PC-9 (cell line): ENCODE results near the gene HARBI1. TPM values are rescaled to one million over a fixed set of nuclear protein-coding genes. Genes with fewer than 3 reads are reported as not detected.

ENCODE experiments used
- BruUV-seq: library from RNA; stranded (reverse); fragments of 400-500 nt; replicated peaks from 2 replicates; lab custom pipeline; 2021; lab: Mats Ljungman, UMichigan
- CTCF ChIA-PET: fragments of 300-600 bp; sonication (Branson Sonifier 250); formaldehyde crosslinking; loops from one replicate; lab custom pipeline; 2022; ENCODE audit warnings: antibody characterized with exemption; lab: Charles Lee
- POLR2A ChIA-PET: fragments of 300-600 bp; sonication (Branson Sonifier 250); formaldehyde crosslinking; loops from one replicate; lab custom pipeline; 2022; ENCODE audit warnings: antibody characterized with exemption; ENCODE audit not compliant: unreplicated experiment; lab: Charles Lee
- DNase-seq, 2 experiments: peaks; one replicate each; pipeline versions ENCODE4 v3.0.0 to v3.0.0-alpha.2; 2015 to 2022; ENCODE audit warnings: mixed read lengths in 1 of 2
- H2AFZ ChIP-seq: fragments of 200-600 bp; sonication (generic); 2 replicates; pipeline ENCODE4 v1.8.1; 2017; ENCODE audit warnings: antibody characterized with exemption
- H3F3A ChIP-seq: fragments of 200-600 bp; sonication (generic); 2 replicates; pipeline ENCODE4 v1.8.1; 2017; ENCODE audit warnings: antibody characterized with exemption, mild to moderate bottlenecking, low read depth; ENCODE audit not compliant: insufficient read depth
- H3K27ac ChIP-seq: fragments of 200-600 bp; sonication (generic); 2 replicates; pipeline ENCODE4 v1.6.1; 2016; ENCODE audit warnings: mixed run types
- H3K27me3 ChIP-seq: fragments of 200-600 bp; sonication (generic); 2 replicates; pipeline ENCODE4 v1.6.1; 2016; ENCODE audit warnings: low read depth, mixed run types; ENCODE audit not compliant: insufficient read depth
- H3K36me3 ChIP-seq: fragments of 200-600 bp; sonication (generic); 2 replicates; pipeline ENCODE4 v1.6.1; 2016; ENCODE audit warnings: low read depth, mixed run types
- H3K4me1 ChIP-seq: fragments of 200-600 bp; sonication (generic); replicated peaks from 2 replicates; pipeline ENCODE4 v1.6.1; 2016; ENCODE audit warnings: mixed run types; ENCODE audit not compliant: insufficient read depth
- H3K4me2 ChIP-seq: fragments of 200-600 bp; sonication (generic); 2 replicates; pipeline ENCODE4 v1.6.1; 2017; ENCODE audit warnings: mixed run types
- H3K4me3 ChIP-seq: fragments of 200-600 bp; sonication (generic); 2 replicates; pipeline ENCODE4 v1.6.1; 2016; ENCODE audit warnings: mixed run types
- H3K79me2 ChIP-seq: fragments of 200-600 bp; sonication (generic); 2 replicates; pipeline ENCODE4 v1.6.1; 2017; ENCODE audit warnings: low read depth, mixed run types
- H3K9me2 ChIP-seq: fragments of 200-600 bp; sonication (generic); 2 replicates; pipeline ENCODE4 v1.8.1; 2017; ENCODE audit warnings: mild to moderate bottlenecking; ENCODE audit not compliant: insufficient read depth
- H3K9me3 ChIP-seq: fragments of 200-600 bp; sonication (generic); 2 replicates; pipeline ENCODE4 v1.8.1; 2016; ENCODE audit warnings: low read depth; ENCODE audit not compliant: insufficient read depth
- H4K20me1 ChIP-seq: fragments of 200-600 bp; sonication (generic); 2 replicates; pipeline ENCODE4 v1.8.1; 2017; ENCODE audit not compliant: insufficient read depth
- EZH2 ChIP-seq: fragments of 200-600 bp; sonication (generic); IDR thresholded peaks from 2 replicates; pipeline ENCODE4 v1.8.0; 2017; ENCODE audit warnings: antibody characterized with exemption, low read depth
- intact Hi-C: fragments of 100-400 bp; cut with micrococcal nuclease; formaldehyde crosslinking; loops from one replicate; pipeline ENCODE4 v1.10.0; 2022; ENCODE audit not compliant: unreplicated experiment
- total RNA-seq: library from RNA; stranded (reverse); gene quantifications from 2 replicates; pipeline ENCODE4 v1.2.3, GENCODE V29; 2021
- TF ChIP-seq, protein P1 (sequence below): fragments of 200-600 bp; sonication (generic); conservative IDR thresholded peaks from 2 replicates; pipeline ENCODE4 v1.6.1; 2017; ENCODE audit warnings: mixed run types, antibody characterized with exemption, mild to moderate bottlenecking, moderate library complexity

HARBI1 gene
- total RNA-seq, 1 experiment from 2014 or later = 8.0 TPM

DNA sequence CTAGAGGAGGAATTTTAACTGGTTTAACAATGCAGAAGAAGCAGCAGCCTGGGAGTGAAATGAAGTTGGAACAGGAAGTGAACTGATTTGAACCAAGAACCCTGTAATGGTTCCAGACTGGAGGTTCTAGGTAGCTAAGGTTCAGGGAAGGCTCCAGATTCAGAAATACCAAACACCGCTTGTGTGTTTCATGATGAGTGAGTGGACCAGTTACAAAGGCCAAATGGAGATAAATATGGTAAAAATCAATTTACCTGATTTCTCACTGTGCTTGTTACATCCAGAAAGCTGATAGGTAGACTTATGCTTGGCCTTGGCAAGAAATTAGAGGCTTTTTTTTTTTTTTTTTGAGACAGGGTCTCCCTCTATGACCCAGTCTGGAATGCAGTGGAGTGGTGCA is 13.2 kb upstream of the HARBI1 start:
- Histone ChIP-seq H3F3A (peaks cover 3% of the 10 kb centered on the region; the same call in 1 of the 2 replicates), H2AFZ (no peak overlapping the region), H3K4me1 (0 out of 2 replicates have a peak, but pooled peaks cover 3% of the 10 kb centered on the region), H4K20me1 (peaks cover 10% of the 10 kb centered on the region), H3K36me3 (peaks cover 22% of the 10 kb centered on the region), H3K4me3 (no peak overlapping the region), H3K79me2 (peaks cover 28% of the 10 kb centered on the region; the same call in 1 of the 2 replicates), H3K27ac (no peak overlapping the region), H3K4me2 (no peak overlapping the region), H3K9me3 (no peaks in the 10 kb centered on the region), H3K27me3 (no peaks in the 10 kb centered on the region), H3K9me2 (no peaks in the 10 kb centered on the region)
- ChIA-PET CTCF (no interaction called here), POLR2A (interaction anchor here (0.5 kb wide), 1 partner anchor 376 kb away, joined by 4 read pairs; no protein-coding TSS in a partner anchor)
- BruUV-seq = no TSS peak
- intact Hi-C loops = no loop called here
- DNase-seq = no peak
- TF ChIP-seq, protein P1, sequence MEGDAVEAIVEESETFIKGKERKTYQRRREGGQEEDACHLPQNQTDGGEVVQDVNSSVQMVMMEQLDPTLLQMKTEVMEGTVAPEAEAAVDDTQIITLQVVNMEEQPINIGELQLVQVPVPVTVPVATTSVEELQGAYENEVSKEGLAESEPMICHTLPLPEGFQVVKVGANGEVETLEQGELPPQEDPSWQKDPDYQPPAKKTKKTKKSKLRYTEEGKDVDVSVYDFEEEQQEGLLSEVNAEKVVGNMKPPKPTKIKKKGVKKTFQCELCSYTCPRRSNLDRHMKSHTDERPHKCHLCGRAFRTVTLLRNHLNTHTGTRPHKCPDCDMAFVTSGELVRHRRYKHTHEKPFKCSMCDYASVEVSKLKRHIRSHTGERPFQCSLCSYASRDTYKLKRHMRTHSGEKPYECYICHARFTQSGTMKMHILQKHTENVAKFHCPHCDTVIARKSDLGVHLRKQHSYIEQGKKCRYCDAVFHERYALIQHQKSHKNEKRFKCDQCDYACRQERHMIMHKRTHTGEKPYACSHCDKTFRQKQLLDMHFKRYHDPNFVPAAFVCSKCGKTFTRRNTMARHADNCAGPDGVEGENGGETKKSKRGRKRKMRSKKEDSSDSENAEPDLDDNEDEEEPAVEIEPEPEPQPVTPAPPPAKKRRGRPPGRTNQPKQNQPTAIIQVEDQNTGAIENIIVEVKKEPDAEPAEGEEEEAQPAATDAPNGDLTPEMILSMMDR = no peak
- no peak for TF ChIP-seq EZH2

DNA sequence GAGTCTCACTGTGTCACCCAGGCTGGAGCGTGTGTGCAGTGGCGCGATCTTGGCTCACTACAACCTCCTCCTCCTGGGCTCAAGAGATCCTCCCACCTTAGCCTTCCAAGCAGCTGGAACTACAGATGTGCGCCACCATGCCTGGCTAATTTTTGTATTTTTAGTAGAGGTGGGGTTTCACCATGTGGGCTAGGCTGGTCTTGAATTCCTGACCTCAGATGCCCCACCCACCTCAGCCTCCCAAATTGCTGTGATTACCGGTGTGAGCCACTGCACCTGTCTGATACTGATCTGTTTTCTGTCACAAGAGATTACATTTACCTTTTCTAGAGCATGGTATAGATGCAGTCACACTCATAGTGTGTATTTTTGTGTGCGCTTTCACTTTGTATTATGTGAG is 11.9 kb upstream of the HARBI1 start:
- Histone ChIP-seq H2AFZ (no peak overlapping the region), H3K4me2 (no peak overlapping the region), H3K9me3 (no peaks in the 10 kb centered on the region), H3F3A (peaks cover 8% of the 10 kb centered on the region), H3K79me2 (peaks cover 40% of the 10 kb centered on the region), H4K20me1 (peaks cover 14% of the 10 kb centered on the region), H3K4me3 (no peak overlapping the region), H3K27ac (no peak overlapping the region), H3K4me1 (0 out of 2 replicates have a peak, but pooled peaks cover 11% of the 10 kb centered on the region), H3K36me3 (peaks cover 32% of the 10 kb centered on the region), H3K9me2 (no peaks in the 10 kb centered on the region), H3K27me3 (no peaks in the 10 kb centered on the region)
- ChIA-PET CTCF (no interaction called here), POLR2A (no interaction called here)
- BruUV-seq = no TSS peak
- no peak for DNase-seq
- TF ChIP-seq, protein P1 = no peak
- TF ChIP-seq EZH2 = no peak
- intact Hi-C loops = no loop called here

DNA sequence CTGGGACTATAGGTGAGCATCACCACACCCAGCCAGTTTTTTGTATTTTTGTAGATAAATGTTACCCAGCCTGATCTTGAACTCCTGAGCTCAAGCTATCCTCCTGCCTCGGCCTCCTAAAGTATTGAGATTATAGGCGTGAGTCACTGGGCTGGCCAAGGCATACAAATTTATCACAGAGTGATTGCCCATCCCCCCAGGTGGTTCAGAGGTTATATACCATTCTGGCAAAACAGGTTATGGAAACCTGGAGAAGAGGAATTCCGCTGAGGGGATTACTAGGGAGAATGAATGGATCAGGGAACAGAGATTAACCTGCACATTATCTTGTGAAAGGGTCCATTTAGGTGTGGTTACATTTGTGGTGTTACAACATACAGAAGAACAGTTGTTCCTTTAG is 8.4 kb upstream of the HARBI1 start:
- H3K4me3 ChIP-seq = no peak overlapping the region
- BruUV-seq = no TSS peak
- POLR2A ChIA-PET = interaction anchor here (0.6 kb wide), 3 partner anchors 22 to 953 kb away, joined by 3 to 6 read pairs (median 4); no protein-coding TSS in a partner anchor
- H3K36me3 ChIP-seq = peaks cover 29% of the 10 kb centered on the region
- no peaks in the 10 kb centered on the region for H3K27me3 ChIP-seq
- H3F3A ChIP-seq = peaks cover 14% of the 10 kb centered on the region
- no peak for TF ChIP-seq EZH2
- TF ChIP-seq, protein P1 = no peak
- H3K27ac ChIP-seq = no peak overlapping the region
- DNase-seq = peak in 1 of 2 experiments; percentile 48
- H2AFZ ChIP-seq = no peak overlapping the region
- H3K4me2 ChIP-seq = no peak overlapping the region
- intact Hi-C loops = no loop called here
- peaks cover 60% of the 10 kb centered on the region for H3K79me2 ChIP-seq
- CTCF ChIA-PET = interaction anchor here (0.6 kb wide), 1 partner anchor 538 kb away, joined by 3 read pairs; no protein-coding TSS in a partner anchor
- H3K9me3 ChIP-seq = no peaks in the 10 kb centered on the region
- H3K9me2 ChIP-seq = no peaks in the 10 kb centered on the region
- peaks cover 16% of the 10 kb centered on the region for H4K20me1 ChIP-seq
- H3K4me1 ChIP-seq = 0 out of 2 replicates have a peak, but pooled peaks cover 13% of the 10 kb centered on the region
